CD4-positive, alpha-beta T cell treated with Interleukin-6 for 4 hours (primary cell): ENCODE data around the gene TBC1D21.
"Not testable (repeated sequence)": the region's sequence is repeated elsewhere in the genome, so short reads cannot be mapped to it uniquely, and the experiment has no call there.

Experiments used
- DNase-seq: peaks from one replicate; pipeline ENCODE4 v3.0.0-alpha.2; 2020; ENCODE audit warnings: mixed read lengths

TBC1D21 gene

DNA sequence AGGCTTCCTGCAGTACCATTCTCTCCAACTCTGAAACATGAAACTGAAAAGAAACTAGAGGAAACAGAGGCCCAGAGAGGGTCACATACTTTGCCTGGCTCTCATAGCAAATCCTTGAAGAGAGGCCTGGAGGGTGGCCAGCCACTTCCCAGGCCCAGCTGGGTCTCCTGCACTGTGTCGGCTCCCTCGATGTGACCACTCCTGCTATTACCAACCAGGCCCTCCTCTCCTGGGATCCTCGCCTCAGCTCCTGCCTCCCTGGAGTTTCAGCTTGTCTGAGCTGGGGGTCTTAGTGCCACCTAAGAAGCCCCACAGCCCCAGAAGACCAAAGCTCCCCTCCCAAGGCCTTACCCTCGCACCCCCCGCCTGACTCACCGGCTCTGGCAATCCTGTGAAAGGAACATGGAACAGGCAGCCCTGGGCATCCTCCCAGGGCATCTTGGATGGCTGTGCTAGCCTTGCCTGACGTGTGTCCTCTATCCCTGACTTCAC is 57.5 kb downstream of the TBC1D21 start:
- DNase-seq, result no peak

DNA sequence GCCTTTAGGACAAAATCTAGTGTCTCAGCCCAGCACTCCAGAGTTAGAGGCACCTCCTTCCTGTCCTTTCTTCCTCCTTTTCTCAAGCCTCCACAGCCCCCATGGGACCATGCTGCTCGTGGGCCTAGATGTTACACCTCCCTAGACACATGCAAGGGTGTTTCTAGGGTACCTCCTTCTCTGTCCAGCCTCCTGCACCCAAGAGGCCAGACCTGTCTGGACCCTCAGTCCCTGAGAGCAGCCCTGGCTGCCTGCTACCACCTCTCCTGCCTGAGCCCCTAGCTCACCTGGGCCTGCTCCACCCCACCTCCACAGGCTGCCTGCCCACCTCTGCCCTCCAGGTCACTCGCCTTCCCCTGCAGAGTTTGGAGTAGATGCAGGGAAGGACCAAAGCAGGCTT is 58.1 kb downstream of the TBC1D21 start:
- DNase-seq, result no peak

DNA sequence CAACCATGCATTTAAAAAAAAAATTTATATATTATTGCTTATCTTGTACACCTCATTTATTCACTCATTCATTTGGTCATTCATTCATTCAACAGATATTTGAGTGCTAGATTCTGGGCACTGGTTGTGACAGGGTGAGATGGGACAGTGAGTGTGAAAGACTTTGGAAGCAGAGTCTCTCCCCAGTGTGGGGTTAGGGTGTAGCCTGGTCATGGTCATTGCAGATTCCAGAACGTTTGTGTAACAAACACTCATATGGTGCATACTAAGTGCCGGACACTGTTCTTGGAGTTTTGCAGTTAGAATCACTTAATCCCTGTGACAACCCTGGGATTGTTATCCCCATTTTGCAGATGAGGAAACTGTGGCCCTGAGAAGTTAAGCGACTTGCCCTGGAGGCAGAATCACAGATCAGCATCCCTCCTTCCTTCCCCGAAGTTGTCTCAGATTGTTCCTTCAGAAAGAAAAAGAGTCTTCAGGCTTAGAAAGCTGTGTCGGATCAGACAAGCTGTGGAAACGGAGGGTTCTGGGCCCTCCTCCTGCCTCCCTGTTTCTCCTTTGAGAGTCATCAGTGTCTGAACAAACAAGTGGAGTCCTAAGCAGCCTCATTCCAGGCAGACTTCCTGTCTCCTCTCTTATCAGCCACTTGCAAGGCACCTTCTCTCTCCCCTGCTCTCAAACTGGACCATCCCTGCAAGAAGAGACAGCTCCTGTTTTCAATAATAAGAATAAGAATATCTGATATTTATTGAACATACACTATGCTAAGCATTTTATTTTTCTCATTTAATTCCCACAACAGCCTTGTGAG is 59.2 kb downstream of the TBC1D21 start:
- no peak for DNase-seq

DNA sequence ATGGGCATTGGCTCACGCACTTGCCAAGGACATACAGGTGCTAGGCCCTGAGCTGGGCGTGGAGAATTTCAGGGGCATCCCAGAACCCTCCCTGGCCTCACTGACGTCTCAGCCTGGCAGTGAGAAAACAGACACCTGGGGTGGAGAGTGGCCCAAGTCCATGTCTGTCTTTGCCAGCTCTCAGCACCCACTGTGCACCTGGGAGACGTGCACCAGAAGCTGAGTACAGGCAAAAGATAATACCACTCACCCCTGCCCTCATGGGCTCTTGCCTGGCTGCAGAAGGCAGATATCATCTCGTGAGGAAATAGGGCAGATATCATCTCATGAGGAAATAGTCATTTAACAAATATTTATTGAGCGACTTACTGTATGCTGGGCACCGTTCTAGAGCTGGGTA is 60.9 kb downstream of the TBC1D21 start:
- DNase-seq, result peak; percentile 6

DNA sequence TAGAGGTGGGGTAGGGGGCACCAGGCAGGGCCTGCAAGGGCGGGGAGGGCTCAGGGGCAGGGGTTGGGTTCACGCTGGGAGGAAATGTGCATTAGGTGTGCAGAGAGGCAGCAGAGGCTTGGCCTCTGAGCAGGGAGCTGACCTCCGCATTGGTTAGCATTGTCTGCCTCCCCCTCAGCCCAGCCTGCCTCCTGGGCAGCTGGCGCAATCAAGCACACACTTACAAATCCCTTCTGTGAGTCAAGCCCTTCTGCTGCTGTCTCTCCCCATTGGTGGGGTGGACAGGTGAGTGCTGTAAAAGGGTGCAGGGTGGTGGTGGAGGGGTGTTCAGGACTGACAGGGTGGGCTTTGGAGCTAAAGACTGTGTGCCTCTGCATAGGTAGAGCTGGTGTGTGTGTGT is 62.2 kb downstream of the TBC1D21 start:
- DNase-seq, result no peak

DNA sequence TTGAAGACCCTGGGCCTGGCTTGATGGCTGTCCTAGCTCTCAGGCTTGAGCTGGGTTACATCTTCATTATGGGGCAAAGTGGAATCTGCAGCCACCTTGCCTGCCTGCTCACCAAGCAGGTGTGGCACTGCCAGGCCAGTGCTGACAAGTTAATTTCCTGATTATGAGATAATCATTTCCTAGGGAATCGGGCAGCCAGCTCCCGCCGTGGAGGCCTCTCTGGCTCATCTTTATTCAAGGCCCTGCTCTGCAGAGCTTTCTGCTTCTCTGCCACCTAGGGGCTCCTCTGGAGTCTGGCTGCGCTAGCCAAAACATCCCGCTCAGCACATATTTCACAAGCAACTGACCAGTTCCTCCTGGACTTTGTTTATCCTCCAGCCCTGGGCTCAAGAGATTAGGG is 62.8 kb downstream of the TBC1D21 start:
- DNase-seq, result no peak

DNA sequence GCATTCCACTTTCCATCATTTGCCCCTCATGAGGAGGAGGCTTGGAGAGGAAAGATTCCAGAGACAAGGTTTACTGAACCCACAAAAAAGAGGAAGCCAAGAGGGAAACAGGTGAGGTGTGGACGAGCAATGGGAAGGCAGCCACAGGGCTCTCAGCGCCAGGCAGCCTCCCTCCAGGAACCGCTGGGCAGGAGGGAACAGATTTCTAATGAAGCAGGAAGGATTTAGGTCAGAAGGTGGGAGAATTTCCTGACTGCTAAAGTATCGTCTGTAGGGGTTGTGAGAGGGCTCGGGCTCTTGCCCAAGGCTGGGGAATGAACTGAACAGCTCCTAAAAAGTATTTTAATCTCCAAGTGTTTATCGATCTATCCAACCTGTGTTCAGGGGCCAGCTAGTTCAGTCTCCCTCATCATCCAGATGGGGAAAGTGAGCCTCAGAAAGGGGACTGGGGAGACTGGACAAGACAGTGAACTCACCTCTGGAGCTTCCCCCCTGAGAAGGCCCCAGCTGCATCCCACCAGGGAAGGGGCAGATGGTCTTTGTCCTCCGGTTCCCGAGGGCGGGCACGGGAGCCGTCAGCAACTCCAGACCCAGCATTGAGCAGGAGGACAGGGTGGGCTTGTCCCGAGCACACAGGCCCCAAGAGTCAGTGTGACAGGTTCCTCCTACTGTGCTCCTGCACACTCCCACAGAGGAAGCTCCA is 63.4 kb downstream of the TBC1D21 start:
- DNase-seq, result no peak

DNA sequence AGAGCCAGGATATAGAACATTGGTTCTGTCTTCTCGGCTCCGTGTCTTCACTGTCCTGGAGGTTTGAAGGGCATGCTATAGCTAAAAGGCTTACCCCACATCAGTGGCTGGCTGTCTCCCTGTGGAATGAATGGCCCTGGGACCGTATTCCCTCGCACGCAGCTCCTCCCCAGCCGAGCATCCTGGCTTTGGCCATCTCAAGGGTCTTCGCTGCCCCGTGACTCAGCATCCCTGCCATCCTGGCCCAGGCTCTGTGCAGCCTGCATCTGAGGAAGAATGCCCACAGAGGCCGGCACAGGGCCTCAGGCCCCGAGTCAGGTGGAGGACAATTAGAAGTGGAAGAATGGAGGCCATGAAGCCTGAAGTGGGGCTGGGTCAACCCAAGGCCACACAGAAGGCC is 63.9 kb downstream of the TBC1D21 start:
- DNase-seq, result no peak

DNA sequence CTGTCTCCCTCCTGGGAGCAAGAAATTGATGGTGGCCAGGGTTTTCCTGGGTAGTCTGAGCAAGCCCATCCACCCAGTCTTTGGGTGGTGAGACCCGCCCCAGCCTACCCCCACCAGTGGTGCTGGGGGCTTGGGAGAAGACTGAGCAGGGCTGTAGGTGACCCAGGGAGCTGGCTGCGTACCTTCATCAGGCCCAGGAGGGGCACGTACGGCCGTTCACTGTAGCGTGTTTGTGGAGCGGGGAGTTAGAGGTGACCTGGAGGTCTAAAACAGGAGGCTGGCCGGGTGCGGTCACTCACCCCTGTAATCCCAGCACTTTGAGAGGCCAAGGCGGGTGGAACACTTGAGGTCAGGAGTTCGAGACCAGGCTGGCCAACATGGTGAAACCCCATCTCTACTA is 64.4 kb downstream of the TBC1D21 start:
- DNase-seq, result no peak

DNA sequence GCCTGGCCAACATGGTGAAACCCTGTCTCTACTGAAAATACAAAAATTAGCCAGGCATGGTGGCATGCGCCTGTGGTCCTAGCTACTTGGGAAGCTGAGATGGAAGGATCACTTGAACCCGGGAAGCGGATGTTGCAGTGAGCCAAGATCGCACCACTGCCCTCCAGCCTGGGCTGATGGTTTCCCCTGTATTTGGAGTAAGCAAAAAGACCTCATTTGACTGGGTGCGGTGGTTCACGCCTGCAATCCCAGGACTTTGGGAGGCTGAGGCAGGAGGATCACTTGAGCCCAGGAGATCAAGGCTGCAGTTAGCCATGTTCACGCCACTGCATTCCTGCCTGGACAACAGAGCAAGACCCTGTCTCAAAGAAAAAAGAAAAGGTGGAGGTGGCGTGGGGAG is 65.2 kb downstream of the TBC1D21 start:
- DNase-seq, result not testable (repeated sequence)
